ENCODE measurements around the gene FOLR1. TPM values are rescaled to one million over a fixed set of nuclear protein-coding genes. Genes with fewer than 3 reads are reported as not detected.
"Not testable (repeated sequence)": the region's sequence is repeated elsewhere in the genome, so short reads cannot be mapped to it uniquely, and the experiment has no call there.

FOLR1 gene
- total RNA-seq, 2 donors from 2014 or later: not detected

GRCh38 chr11:72195518-72196270 lies 3.8 kb downstream of the FOLR1 start:
- H3K4me3 Mint-ChIP-seq: no peak overlapping the region

GRCh38 chr11:72201445-72201844 lies 9.5 kb downstream of the FOLR1 start:
- not testable (repeated sequence) for H3K27me3 Mint-ChIP-seq; H3K27ac Mint-ChIP-seq; H3K36me3 Mint-ChIP-seq (ENCODE audit: low read depth); H3K4me3 Mint-ChIP-seq; H3K9me3 ChIP-seq (ENCODE audit: control insufficient read depth, low read length, poor library complexity, severe bottlenecking); ATAC-seq; DNase-seq; H3K4me1 Mint-ChIP-seq

More at GRCh38 chr11:72195518-72196270, 3.8 kb downstream of the FOLR1 start:
- no peak for ATAC-seq
- Mint-ChIP-seq H3K27me3 (peaks cover under 1% of the 10 kb centered on the region), H3K4me1 (peaks cover under 1% of the 10 kb centered on the region), H3K27ac (no peak overlapping the region), H3K36me3 (ENCODE audit: low read depth) (no peaks in the 10 kb centered on the region)
- DNase-seq: no peak
- H3K9me3 ChIP-seq (ENCODE audit: control insufficient read depth, low read length, poor library complexity, severe bottlenecking): no peaks in the 10 kb centered on the region

GRCh38 chr11:72202571-72202970 lies 10.6 kb downstream of the FOLR1 start:
- Mint-ChIP-seq H3K27me3 (no peaks in the 10 kb centered on the region), H3K4me3 (no peak overlapping the region), H3K4me1 (peaks cover 4% of the 10 kb centered on the region), H3K27ac (no peak overlapping the region), H3K36me3 (ENCODE audit: low read depth) (peaks cover 2% of the 10 kb centered on the region)
- no peak for DNase-seq
- no peaks in the 10 kb centered on the region for H3K9me3 ChIP-seq (ENCODE audit: control insufficient read depth, low read length, poor library complexity, severe bottlenecking)
- no peak for ATAC-seq

GRCh38 chr11:72203163-72203562 lies 11.2 kb downstream of the FOLR1 start:
- Mint-ChIP-seq H3K4me1 (peaks cover 4% of the 10 kb centered on the region), H3K27ac (no peak overlapping the region), H3K36me3 (ENCODE audit: low read depth) (peaks cover 2% of the 10 kb centered on the region), H3K27me3 (no peaks in the 10 kb centered on the region), H3K4me3 (no peak overlapping the region)
- DNase-seq (no peak), ATAC-seq (no peak)
- H3K9me3 ChIP-seq (ENCODE audit: control insufficient read depth, low read length, poor library complexity, severe bottlenecking): no peaks in the 10 kb centered on the region

GRCh38 chr11:72204886-72205285 lies 12.9 kb downstream of the FOLR1 start:
- H3K27ac Mint-ChIP-seq: no peak overlapping the region
- no peak for ATAC-seq
- H3K4me1 Mint-ChIP-seq: peaks cover 4% of the 10 kb centered on the region
- no peaks in the 10 kb centered on the region for H3K9me3 ChIP-seq (ENCODE audit: control insufficient read depth, low read length, poor library complexity, severe bottlenecking)
- H3K4me3 Mint-ChIP-seq: no peak overlapping the region
- H3K36me3 Mint-ChIP-seq (ENCODE audit: low read depth): peaks cover 2% of the 10 kb centered on the region
- no peak for DNase-seq
- no peaks in the 10 kb centered on the region for H3K27me3 Mint-ChIP-seq

- DNase-seq; H3K36me3 Mint-ChIP-seq (ENCODE audit: low read depth); H3K9me3 ChIP-seq (ENCODE audit: control insufficient read depth, low read length, poor library complexity, severe bottlenecking); H3K27ac Mint-ChIP-seq; H3K4me1 Mint-ChIP-seq; H3K4me3 Mint-ChIP-seq; ATAC-seq; H3K27me3 Mint-ChIP-seq: not testable (repeated sequence)
Observed at GRCh38 chr11:72206794-72207193, 14.9 kb downstream of the FOLR1 start.

- ATAC-seq: no peak
- Mint-ChIP-seq H3K27ac (no peak overlapping the region), H3K27me3 (no peaks in the 10 kb centered on the region), H3K36me3 (ENCODE audit: low read depth) (no peaks in the 10 kb centered on the region), H3K4me1 (no peaks in the 10 kb centered on the region), H3K4me3 (no peak overlapping the region)
- no peak for DNase-seq
- no peaks in the 10 kb centered on the region for H3K9me3 ChIP-seq (ENCODE audit: control insufficient read depth, low read length, poor library complexity, severe bottlenecking)
Observed at GRCh38 chr11:72208281-72208680, 16.3 kb downstream of the FOLR1 start.

GRCh38 chr11:72209101-72209500 lies 17.2 kb downstream of the FOLR1 start:
- H3K4me1 Mint-ChIP-seq: no peaks in the 10 kb centered on the region
- no peaks in the 10 kb centered on the region for H3K9me3 ChIP-seq (ENCODE audit: control insufficient read depth, low read length, poor library complexity, severe bottlenecking)
- ATAC-seq (no peak), DNase-seq (no peak)
- no peak overlapping the region for H3K4me3 Mint-ChIP-seq
- H3K36me3 Mint-ChIP-seq (ENCODE audit: low read depth): no peaks in the 10 kb centered on the region
- no peak overlapping the region for H3K27ac Mint-ChIP-seq
- no peaks in the 10 kb centered on the region for H3K27me3 Mint-ChIP-seq

- Mint-ChIP-seq H3K27me3 (peaks cover 27% of the 10 kb centered on the region), H3K4me1 (peaks cover 6% of the 10 kb centered on the region), H3K36me3 (ENCODE audit: low read depth) (peaks cover 5% of the 10 kb centered on the region), H3K27ac (no peak within 1 kb of the TSS), H3K4me3 (no peak within 1 kb of the TSS)
- H3K9me3 ChIP-seq (ENCODE audit: control insufficient read depth, low read length, poor library complexity, severe bottlenecking): no peaks in the 10 kb centered on the region
- DNase-seq (no peak), ATAC-seq (no peak)
Observed at GRCh38 chr11:72216638-72217037, 24.7 kb downstream of the FOLR1 start, which contains the start of gene FOLR2. Gene FOLR2, plus strand, starts transcription at chr11:72216794. Its CDS starts 1,791 bp downstream, at chr11:72218585.

- no peak overlapping the region for H3K4me3 Mint-ChIP-seq
- peaks cover 5% of the 10 kb centered on the region for H3K36me3 Mint-ChIP-seq (ENCODE audit: low read depth)
- H3K4me1 Mint-ChIP-seq: peaks cover 14% of the 10 kb centered on the region
- DNase-seq: no peak
- ATAC-seq: no peak
- H3K9me3 ChIP-seq (ENCODE audit: control insufficient read depth, low read length, poor library complexity, severe bottlenecking): no peaks in the 10 kb centered on the region
- no peak overlapping the region for H3K27ac Mint-ChIP-seq
- H3K27me3 Mint-ChIP-seq: peaks cover 27% of the 10 kb centered on the region
Observed at GRCh38 chr11:72217841-72218240, 25.9 kb downstream of the FOLR1 start.

- peaks cover 16% of the 10 kb centered on the region for H3K4me1 Mint-ChIP-seq
- H3K4me3 Mint-ChIP-seq: peak overlapping the region; percentile 12
- H3K36me3 Mint-ChIP-seq (ENCODE audit: low read depth): peaks cover 5% of the 10 kb centered on the region
- DNase-seq (no peak), ATAC-seq (no peak)
- no peaks in the 10 kb centered on the region for H3K9me3 ChIP-seq (ENCODE audit: control insufficient read depth, low read length, poor library complexity, severe bottlenecking)
- H3K27ac Mint-ChIP-seq: no peak overlapping the region
- peaks cover 27% of the 10 kb centered on the region for H3K27me3 Mint-ChIP-seq
Observed at GRCh38 chr11:72218251-72218745, 26.4 kb downstream of the FOLR1 start.

GRCh38 chr11:72220696-72221363 lies 28.9 kb downstream of the FOLR1 start:
- Mint-ChIP-seq H3K27me3 (peaks cover 27% of the 10 kb centered on the region), H3K36me3 (ENCODE audit: low read depth) (peaks cover 7% of the 10 kb centered on the region), H3K27ac (no peak overlapping the region), H3K4me1 (peaks cover 24% of the 10 kb centered on the region), H3K4me3 (no peak overlapping the region)
- ATAC-seq: no peak
- no peak for DNase-seq
- H3K9me3 ChIP-seq (ENCODE audit: control insufficient read depth, low read length, poor library complexity, severe bottlenecking): no peaks in the 10 kb centered on the region

GRCh38 chr11:72221386-72222075 lies 29.6 kb downstream of the FOLR1 start:
- Mint-ChIP-seq H3K4me1 (peaks cover 28% of the 10 kb centered on the region), H3K27ac (peak overlapping the region; percentile 79), H3K36me3 (ENCODE audit: low read depth) (peaks cover 5% of the 10 kb centered on the region), H3K4me3 (no peak overlapping the region), H3K27me3 (peaks cover 23% of the 10 kb centered on the region)
- DNase-seq: no peak
- ATAC-seq: no peak
- H3K9me3 ChIP-seq (ENCODE audit: control insufficient read depth, low read length, poor library complexity, severe bottlenecking): no peaks in the 10 kb centered on the region
